Right hindlimb (tissue), 1 donor: ENCODE measurements around the gene SMIM35.
"Not testable (repeated sequence)": the region's sequence is repeated elsewhere in the genome, so short reads cannot be mapped to it uniquely, and the experiment has no call there.

Experiments
- DNase-seq: peaks from one replicate; pipeline ENCODE4 v3.0.0-alpha.2; 2018

The SMIM35 gene

DNA sequence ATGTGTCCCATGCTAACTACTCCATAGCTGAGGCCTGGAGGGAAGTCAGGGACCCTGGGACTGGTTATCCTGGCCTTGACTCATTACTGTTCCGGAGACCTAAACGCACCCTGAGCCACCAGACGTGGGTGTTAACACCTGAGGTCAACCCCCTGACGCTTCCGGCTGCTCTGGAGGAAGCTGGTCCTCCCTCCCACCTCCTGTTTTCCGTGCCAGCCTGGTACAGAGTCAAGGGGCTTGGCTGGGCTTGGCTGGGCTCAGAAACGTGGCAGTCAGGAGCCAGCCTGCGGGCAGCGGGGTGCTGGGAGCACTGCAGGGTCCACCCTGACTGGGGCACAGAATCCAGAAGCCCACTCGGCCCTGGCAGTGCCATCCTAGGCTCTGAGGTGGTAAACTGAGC, 7.3 kb downstream of the SMIM35 start:
- DNase-seq = no peak

GRCh38 chr11:118078911-118079411, 7.8 kb downstream of the SMIM35 start:
- DNase-seq = no peak

DNA sequence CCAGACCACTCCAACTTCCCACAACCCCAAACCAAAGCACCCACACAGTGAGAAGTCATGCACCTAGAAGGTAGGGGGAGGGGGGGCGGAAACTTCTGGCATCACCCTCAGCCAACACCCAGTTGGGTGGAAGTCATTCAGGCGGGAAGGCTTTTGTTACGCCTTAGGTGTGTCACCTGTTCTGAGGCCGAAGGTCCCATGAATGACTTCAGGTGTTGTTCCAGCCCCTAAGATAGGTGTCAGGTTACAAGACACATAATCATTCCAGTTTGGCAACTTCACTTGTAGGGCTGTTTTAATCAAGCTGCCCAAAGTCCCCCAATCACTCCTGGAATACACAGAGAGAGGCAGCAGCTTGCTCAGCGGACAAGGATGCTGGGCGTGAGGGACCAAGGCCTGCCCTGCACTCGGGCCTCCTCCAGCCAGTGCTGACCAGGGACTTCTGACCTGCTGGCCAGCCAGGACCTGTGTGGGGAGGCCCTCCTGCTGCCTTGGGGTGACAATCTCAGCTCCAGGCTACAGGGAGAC, 9.9 kb downstream of the SMIM35 start, which contains the start of gene TMPRSS4:
TSS of gene TMPRSS4 (plus strand) at position 325 of the 528 bp plus-strand sequence. CDS start 225 bp downstream, outside the sequence.
- DNase-seq = no peak

GRCh38 chr11:118074785-118075184, 12.0 kb downstream of the SMIM35 start:
- DNase-seq = no peak

- DNase-seq = no peak
These were observed 12.6 kb downstream of the SMIM35 start for GRCh38 chr11:118074091-118074685.

- DNase-seq = no peak
These were observed 13.2 kb downstream of the SMIM35 start for GRCh38 chr11:118073554-118073953.

DNA sequence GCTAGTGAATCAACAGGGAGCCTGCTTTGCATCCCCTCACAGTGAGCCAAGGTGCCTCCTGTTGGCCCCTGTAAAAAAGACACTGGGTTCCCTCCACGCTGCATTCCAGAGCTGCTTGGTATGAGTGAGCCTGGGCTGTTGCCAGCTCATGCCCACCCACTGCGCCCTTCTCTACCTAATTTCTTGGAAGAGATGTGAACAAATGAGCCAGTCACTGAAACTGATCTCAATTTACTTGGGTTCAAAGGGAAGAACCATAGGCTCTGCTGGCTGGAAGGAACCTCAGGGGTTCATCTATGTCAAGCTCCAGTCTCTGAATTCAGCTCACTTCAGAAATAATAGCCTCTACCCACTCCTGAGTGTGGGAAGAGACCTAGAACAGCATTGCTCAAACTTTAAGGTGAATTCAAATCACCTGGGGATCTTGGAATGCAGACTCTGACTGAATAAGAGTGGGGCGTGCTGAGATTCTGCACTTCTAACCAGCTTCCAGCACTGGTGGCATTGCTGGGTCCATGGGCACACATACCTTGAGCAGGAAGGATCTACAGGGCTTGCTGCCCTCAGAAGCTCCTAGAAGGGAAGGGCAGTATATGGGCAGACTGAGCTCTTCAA, 15.2 kb downstream of the SMIM35 start:
- no peak for DNase-seq

DNA sequence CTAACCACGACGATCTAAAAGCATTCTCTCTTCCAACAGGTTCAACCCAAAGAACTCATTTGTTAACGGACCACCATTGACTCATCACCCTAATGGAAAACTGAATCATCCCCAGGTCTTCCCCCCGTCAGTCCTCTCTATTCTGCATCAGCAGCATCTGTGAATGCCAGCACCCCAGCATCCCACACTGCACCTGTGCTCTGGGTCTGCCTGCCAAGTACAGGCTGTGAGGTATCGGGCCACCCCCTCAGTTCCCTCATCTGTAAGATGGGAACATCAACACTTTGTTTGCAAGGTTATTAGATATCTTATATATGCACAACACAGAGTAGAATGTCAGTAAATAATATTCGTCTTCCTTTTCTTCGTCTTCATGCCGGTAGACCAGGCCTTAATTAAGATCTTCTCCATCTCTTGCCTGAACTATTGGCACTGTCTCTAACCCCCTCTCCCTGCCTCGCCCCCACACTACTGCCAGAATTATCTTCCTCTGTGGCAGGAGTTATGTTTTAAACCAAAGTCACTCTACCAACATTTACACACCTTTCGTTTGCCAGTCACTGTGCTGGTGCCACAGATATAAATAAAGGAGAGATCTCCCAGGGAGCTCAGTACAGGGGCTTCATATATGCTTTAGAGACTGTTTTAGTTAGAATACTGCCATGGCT, 17.7 kb downstream of the SMIM35 start:
- no peak for DNase-seq

DNA sequence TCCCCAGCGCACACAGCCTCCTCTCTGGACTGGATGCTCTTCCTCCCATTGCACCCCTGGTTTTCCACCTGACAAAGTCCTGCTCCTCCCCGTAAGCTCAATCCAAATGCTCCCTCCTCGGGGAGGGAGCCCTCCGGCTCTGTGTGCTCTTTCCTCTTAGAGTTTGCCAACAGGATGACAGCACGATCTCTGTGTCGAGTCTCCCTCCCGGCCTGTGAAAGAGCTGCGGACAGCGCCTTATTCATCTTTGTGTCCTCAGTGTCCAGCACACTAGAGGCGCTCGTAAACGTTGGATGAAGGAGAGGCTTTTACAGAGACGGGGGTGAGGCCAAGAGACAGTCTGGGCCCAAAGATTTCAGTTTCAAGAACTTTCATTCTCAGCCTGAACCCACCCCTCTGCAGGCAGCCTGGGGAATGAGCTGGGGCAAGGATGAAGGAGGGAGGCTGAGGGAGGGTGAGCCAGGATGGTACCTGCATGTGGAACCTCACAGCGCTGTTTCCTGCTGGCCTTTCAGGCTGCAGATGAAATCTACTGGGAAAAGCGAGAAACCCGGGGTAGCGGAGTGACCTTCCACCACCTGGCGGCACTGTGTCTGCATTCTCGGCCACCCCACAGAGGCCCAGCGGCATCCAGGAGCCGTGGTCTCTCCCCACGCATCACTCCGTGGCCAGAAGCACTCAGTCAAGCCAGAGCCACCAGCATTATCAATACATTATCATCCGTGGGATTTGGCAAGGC, 18.4 kb downstream of the SMIM35 start:
- no peak for DNase-seq

GRCh38 chr11:118067006-118067405, 19.8 kb downstream of the SMIM35 start:
- DNase-seq = no peak

GRCh38 chr11:118065384-118065783, 21.4 kb downstream of the SMIM35 start:
- DNase-seq = no peak

- no peak for DNase-seq
These were observed 21.8 kb downstream of the SMIM35 start for GRCh38 chr11:118064956-118065355.

- not testable (repeated sequence) for DNase-seq
These were observed 24.1 kb downstream of the SMIM35 start for GRCh38 chr11:118062631-118063030.

GRCh38 chr11:118062181-118062580, 24.6 kb downstream of the SMIM35 start:
- not testable (repeated sequence) for DNase-seq

DNA sequence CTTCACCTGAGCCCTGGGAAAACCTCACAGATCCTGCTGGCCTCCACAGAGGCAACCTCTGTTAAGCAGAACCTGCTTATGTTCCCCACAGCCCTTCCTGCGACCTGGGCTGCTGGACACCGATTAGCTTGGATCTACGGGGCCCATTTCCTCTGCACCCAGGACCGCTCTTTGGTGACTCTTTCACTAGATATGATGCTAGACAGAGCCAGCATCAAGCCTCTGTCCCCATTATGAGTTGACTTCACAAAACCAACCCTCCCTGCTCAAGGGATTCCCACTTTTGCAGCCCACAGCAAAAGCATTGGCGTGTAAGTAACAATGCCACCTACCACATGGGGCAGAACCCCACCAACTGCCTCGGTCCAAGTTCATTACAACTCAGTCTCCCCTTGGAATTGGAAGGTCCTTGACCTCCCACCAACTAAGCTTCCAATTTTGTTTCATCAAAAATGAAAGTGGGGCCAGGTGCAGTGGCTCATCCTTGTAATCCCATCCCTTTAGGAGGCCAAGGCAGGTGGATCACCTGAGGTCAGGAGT, 25.1 kb downstream of the SMIM35 start:
- DNase-seq = no peak

DNA sequence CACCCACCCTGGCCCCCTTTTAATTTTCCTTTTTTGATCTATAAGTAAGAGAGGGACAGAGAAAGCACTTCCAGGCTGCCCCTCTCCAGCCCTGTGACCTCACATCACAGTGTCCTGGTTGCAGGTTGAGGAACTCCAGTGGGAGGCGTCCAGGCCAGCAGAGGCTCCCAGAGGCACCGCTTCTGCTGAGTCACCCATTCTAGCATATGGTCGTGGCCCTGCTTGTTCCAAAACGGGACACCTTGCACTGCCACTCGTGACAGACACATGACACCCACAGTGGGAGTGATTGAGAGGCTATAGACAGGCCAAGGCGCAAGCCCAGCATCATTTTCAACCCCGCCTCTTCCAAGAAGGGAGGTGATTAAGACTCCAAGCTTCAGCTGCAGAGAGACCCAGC, 25.9 kb downstream of the SMIM35 start:
- DNase-seq = no peak

- no peak for DNase-seq
These were observed 26.6 kb downstream of the SMIM35 start for GRCh38 chr11:118060081-118060661.

DNA sequence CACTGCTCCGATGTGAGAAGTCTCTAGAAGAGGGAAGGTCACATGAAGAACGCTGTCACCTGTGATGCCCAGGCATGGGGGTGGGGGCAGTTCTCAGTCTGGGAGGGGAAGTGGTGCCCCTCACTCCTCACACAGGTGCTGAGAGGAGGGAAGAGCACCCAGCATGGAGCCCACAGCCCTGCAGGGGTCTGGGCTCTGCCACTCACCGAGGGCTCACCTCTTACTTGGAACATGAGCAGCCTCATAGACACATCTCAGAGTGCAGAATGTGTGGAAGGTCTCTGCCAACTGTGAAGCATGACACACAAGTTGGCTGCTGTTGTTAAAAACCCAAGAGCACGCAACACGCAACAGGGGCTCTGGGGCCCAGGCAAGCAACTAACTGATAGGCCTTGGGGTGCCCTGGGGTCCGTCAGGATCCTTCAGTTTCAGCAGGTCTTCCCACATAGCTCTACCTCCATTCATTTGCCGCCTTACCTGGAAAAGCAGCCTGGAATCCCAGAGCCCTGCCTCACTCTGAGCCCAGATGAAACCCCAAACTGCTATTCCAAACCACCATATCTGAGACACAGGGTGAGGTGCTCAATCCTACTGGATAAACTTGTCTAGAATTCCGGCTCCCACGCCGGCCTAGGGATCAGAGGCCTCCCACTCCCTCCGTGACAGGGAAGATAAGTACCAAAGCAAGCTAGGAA, 27.4 kb downstream of the SMIM35 start:
- DNase-seq = no peak

DNA sequence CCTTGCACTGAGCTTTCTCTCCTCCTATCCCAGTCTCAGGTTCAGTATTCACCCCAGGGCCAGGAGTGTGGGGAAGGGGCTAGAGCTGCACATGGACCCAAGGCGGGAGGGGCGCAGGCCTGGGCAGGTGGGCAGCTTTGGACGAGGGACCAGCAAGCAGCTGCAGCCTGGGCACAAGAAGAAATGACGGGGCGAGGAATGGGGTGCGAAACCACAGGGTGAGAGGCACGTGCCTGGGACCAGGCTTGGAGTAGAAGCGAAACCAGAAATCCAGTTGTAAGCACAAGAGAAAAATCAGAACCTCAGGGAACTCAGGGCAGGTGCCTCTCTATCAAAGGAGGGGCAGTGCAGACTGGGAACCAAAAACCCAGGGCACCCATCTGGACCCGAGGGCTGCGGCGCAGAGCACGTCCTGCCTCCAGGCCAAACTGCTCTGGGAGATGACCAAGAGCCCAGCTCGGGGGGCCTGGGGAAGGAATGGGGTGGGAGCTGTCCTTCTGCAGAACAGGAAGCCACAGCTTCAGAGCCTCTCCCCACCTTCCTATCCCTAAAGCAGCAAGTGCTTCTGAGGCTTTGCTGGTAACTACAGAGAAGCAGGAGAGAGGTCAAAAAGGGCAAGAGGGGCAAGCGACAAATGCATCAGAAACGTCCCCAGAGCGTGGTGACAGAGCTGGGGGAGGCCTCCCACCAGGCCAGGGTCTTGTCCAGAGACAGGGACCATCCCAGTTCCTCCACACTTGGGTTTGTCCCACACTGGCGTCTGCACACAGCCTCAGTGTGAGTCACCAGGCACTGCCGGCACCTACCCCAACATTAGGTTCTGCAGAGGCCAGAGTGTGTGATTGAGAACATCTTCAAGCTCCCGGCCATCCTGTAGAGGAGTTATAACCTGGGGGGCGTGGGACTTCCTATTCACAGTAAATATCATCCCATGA, 28.2 kb downstream of the SMIM35 start:
- no peak for DNase-seq
